SK-N-SH (cell line): Measurements from ENCODE around the gene LIME1.

Source experiments
- CHD2 ChIP-seq: fragments of 150-350 bp; IDR thresholded peaks from 2 replicates; pipeline ENCODE4 v1.6.1; 2018; ENCODE audit warnings: low read length; ENCODE audit not compliant: partially characterized antibody
- GABPA ChIP-seq: IDR thresholded peaks from 2 replicates; pipeline ENCODE4 v1.4.0; 2012; ENCODE audit warnings: low read depth, mild to moderate bottlenecking
- POLR2AphosphoS5 ChIP-seq: IDR thresholded peaks from 2 replicates; pipeline ENCODE4 v1.6.1; 2012; ENCODE audit warnings: low read depth, low read length
- RAD21 ChIP-seq: IDR thresholded peaks from 2 replicates; pipeline ENCODE4 v1.6.1; 2012; ENCODE audit warnings: mild to moderate bottlenecking, low read length
- RFX5 ChIP-seq: IDR thresholded peaks from 2 replicates; pipeline ENCODE4 v1.6.1; 2012; ENCODE audit warnings: mild to moderate bottlenecking, improper control_type of control experiment, low read length
- SMC3 ChIP-seq: IDR thresholded peaks from 2 replicates; pipeline ENCODE4 v1.6.1; 2012; ENCODE audit warnings: low read depth, low read length, improper control_type of control experiment
- ZBTB33 ChIP-seq: IDR thresholded peaks from 2 replicates; pipeline ENCODE4 v1.4.0; 2012; ENCODE audit warnings: low read depth, borderline replicate concordance
- TF ChIP-seq, protein P1 (sequence below): fragments of 200-600 bp; sonication (generic); IDR thresholded peaks from 2 replicates; pipeline ENCODE4 v1.6.1; 2017; ENCODE audit warnings: antibody characterized with exemption, mild to moderate bottlenecking, moderate library complexity

- TF ChIP-seq RFX5 (no peak), GABPA (no peak), ZBTB33 (no peak), CHD2 (no peak), RAD21 (no peak), SMC3 (no peak), POLR2AphosphoS5 (no peak)
- TF ChIP-seq, protein P1, sequence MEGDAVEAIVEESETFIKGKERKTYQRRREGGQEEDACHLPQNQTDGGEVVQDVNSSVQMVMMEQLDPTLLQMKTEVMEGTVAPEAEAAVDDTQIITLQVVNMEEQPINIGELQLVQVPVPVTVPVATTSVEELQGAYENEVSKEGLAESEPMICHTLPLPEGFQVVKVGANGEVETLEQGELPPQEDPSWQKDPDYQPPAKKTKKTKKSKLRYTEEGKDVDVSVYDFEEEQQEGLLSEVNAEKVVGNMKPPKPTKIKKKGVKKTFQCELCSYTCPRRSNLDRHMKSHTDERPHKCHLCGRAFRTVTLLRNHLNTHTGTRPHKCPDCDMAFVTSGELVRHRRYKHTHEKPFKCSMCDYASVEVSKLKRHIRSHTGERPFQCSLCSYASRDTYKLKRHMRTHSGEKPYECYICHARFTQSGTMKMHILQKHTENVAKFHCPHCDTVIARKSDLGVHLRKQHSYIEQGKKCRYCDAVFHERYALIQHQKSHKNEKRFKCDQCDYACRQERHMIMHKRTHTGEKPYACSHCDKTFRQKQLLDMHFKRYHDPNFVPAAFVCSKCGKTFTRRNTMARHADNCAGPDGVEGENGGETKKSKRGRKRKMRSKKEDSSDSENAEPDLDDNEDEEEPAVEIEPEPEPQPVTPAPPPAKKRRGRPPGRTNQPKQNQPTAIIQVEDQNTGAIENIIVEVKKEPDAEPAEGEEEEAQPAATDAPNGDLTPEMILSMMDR, result no peak
Measured at GRCh38 chr20:63773571-63774241, 37.2 kb downstream of the LIME1 start.
